K562 (cell line): ENCODE data around the gene CCDC34. TPM values are rescaled to one million over a fixed set of nuclear protein-coding genes. Genes with fewer than 3 reads are reported as not detected.

Experiments used
- ATAC-seq: fragments of 200-7000 bp; cut with Tn5 transposase; 3 replicates; pipeline ENCODE4 v1.9.1; 2020; ENCODE audit warnings: moderate library complexity
- BruUV-seq: library from RNA; stranded (reverse); fragments of 400-500 nt; replicated peaks from 2 replicates; lab custom pipeline; 2021; lab: Mats Ljungman, UMichigan
- CTCF ChIA-PET: fragments of 300-600 bp; formaldehyde crosslinking; extraction: SDS; loops from one replicate; lab custom pipeline; 2021; ENCODE audit warnings: low intra/inter-chr PET ratio; lab: Yijun Ruan, JAX
- POLR2A ChIA-PET: fragments of 300-600, 350-650 bp; sonication (Branson Sonifier 250); formaldehyde crosslinking; extraction: SDS; loops from one replicate; lab custom pipeline; 2021; ENCODE audit warnings: antibody characterized with exemption, inconsistent platforms; lab: Yijun Ruan, JAX
- DNase-seq, 4 experiments: peaks; one replicate each; pipeline versions ENCODE4 v3.0.0 to v3.0.0-alpha.2; 2011 to 2018; ENCODE audit warnings: low spot score in 3 of 4, mixed read lengths in 3 of 4; ENCODE audit errors: extremely low read depth in 1 of 4
- FAIRE-seq: peaks from 2 replicates; lab custom pipeline; 2011; peaks lifted over from hg19 to GRCh38; lab: Jason Lieb, UNC
- H2AFZ ChIP-seq: 2 replicates; pipeline ENCODE4 v1.6.0; 2011; ENCODE audit warnings: low read depth, low read length, control low read depth, inconsistent platforms
- H3K27ac ChIP-seq: fragments of 200-600 bp; 3 replicates; pipeline ENCODE4 v1.8.0; 2011; ENCODE audit warnings: low read depth, mild to moderate bottlenecking, control low read depth, inconsistent platforms, low read length, moderate library complexity, mixed read lengths; ENCODE audit errors: extremely low read depth
- H3K27me3 ChIP-seq, 2 experiments: fragments of 300-600 bp in 1 of 2; 2 replicates in 1 of 2; 3 replicates in 1 of 2; pipeline versions ENCODE4 v1.6.0 to v1.8.0; 2011; ENCODE audit warnings: inconsistent platforms in 2 of 2, low read length in 2 of 2, mild to moderate bottlenecking in 1 of 2, mixed read lengths in 1 of 2, moderate library complexity in 1 of 2; ENCODE audit not compliant: control insufficient read depth in 2 of 2, insufficient read depth in 2 of 2
- H3K36me3 ChIP-seq: fragments of 300-600 bp; 3 replicates; pipeline ENCODE4 v1.8.0; 2011; ENCODE audit warnings: mild to moderate bottlenecking, low read length, inconsistent platforms; ENCODE audit not compliant: control insufficient read depth, insufficient read depth
- H3K4me1 ChIP-seq, 2 experiments: fragments of 200-600 bp in 1 of 2; replicated peaks in 1 of 2; 2 replicates in 1 of 2; 3 replicates in 1 of 2; pipeline versions ENCODE4 v1.5.1 to v1.8.0; 2011; ENCODE audit warnings: inconsistent platforms in 2 of 2, low read length in 2 of 2, mild to moderate bottlenecking in 1 of 2, mixed read lengths in 1 of 2, moderate library complexity in 1 of 2; ENCODE audit not compliant: control insufficient read depth in 2 of 2, insufficient read depth in 2 of 2
- H3K4me2 ChIP-seq: 2 replicates; pipeline ENCODE4 v1.6.1; 2011; ENCODE audit warnings: low read length, control low read depth, inconsistent platforms, mixed read lengths; ENCODE audit not compliant: insufficient read depth
- H3K4me3 ChIP-seq: fragments of 200-600 bp; sonication (generic), shearing (Covaris generic); 2 replicates; pipeline ENCODE4 v1.5.1; 2016; ENCODE audit warnings: control low read depth, inconsistent platforms
- H3K79me2 ChIP-seq: fragments of 200-600 bp; 3 replicates; pipeline ENCODE4 v1.8.0; 2011; ENCODE audit warnings: low read length, inconsistent platforms; ENCODE audit not compliant: control insufficient read depth, insufficient read depth
- H3K9ac ChIP-seq, 2 experiments: 2 replicates each; pipeline versions ENCODE4 v1.6.0 to v1.6.1; 2011; ENCODE audit warnings: low read depth in 2 of 2, low read length in 2 of 2, control low read depth in 1 of 2, inconsistent platforms in 1 of 2, mild to moderate bottlenecking in 1 of 2, mixed read lengths in 1 of 2; ENCODE audit not compliant: insufficient read depth in 1 of 2
- H3K9me1 ChIP-seq: one replicate; pipeline ENCODE4 v1.6.0; 2011; ENCODE audit warnings: inconsistent platforms, mild to moderate bottlenecking, low read length, moderate library complexity; ENCODE audit not compliant: control insufficient read depth, insufficient read depth
- H3K9me3 ChIP-seq: replicated peaks from 2 replicates; pipeline ENCODE4 v1.5.1; 2011; ENCODE audit warnings: low read depth, low read length, inconsistent platforms; ENCODE audit not compliant: control insufficient read depth, insufficient read depth
- H4K20me1 ChIP-seq: replicated peaks from 2 replicates; pipeline ENCODE4 v1.6.1; 2011; ENCODE audit warnings: low read length, inconsistent platforms, mixed read lengths; ENCODE audit not compliant: control insufficient read depth, insufficient read depth
- BCL6 ChIP-seq: fragments of 250-450 bp; sonication (Bioruptor Pico); IDR thresholded peaks from 2 replicates; pipeline ENCODE4 v1.4.0; 2020
- CBFA2T3 ChIP-seq: fragments of 450-650 bp; IDR thresholded peaks from 2 replicates; pipeline ENCODE4 v1.6.1; 2017
- EHMT2 ChIP-seq: fragments of 450-650 bp; IDR thresholded peaks from 2 replicates; pipeline ENCODE4 v1.6.1; 2018; ENCODE audit warnings: antibody characterized with exemption
- PRDM10 ChIP-seq: fragments of 450-650 bp; IDR thresholded peaks from 2 replicates; pipeline ENCODE4 v1.6.1; 2018; ENCODE audit not compliant: partially characterized antibody
- RBFOX2 ChIP-seq: fragments of 200-400 bp; formaldehyde crosslinking; IDR thresholded peaks from 2 replicates; pipeline ENCODE4 v1.6.1; 2017; ENCODE audit warnings: low read depth, mild to moderate bottlenecking, low read length, moderate library complexity
- SMARCB1 ChIP-seq: IDR thresholded peaks from 2 replicates; pipeline ENCODE4 v1.6.1; 2011; ENCODE audit warnings: improper control_type of control experiment, low read depth; ENCODE audit not compliant: insufficient read length
- TBL1XR1 ChIP-seq, 2 experiments: IDR thresholded peaks; 2 replicates each; pipeline ENCODE4 v1.6.1; 2012; ENCODE audit warnings: improper control_type of control experiment in 2 of 2, low read length in 2 of 2, mild to moderate bottlenecking in 1 of 2
- ZC3H8 ChIP-seq: fragments of 450-650 bp; IDR thresholded peaks from 2 replicates; pipeline ENCODE4 v1.6.1; 2017
- whole genome bisulfite sequencing: fragments of 100-300 bp; shearing (Covaris generic); methylation state at CpG from one replicate; pipeline ENCODE4 v1.1.6; 2016; ENCODE audit warnings: low coverage, mixed read lengths; ENCODE audit not compliant: insufficient coverage; ENCODE audit errors: missing lambda C conversion rate; 5-methylcytosine and 5-hydroxymethylcytosine counted together
- in situ Hi-C: fragments of 300-500 bp; cut with MboI; formaldehyde crosslinking; loops from 4 replicates; pipeline ENCODE4 v1.15.0; 2018; ENCODE audit warnings: inconsistent platforms, mixed read lengths
- intact Hi-C: fragments of 100-400 bp; cut with micrococcal nuclease; formaldehyde crosslinking; loops from 2 replicates; pipeline ENCODE4 v1.14.2; 2022
- polyA plus RNA-seq, 8 experiments: library from polyadenylated mRNA; depleted of rRNA in 4 of 8; stranded (reverse) in 5 of 8; unstranded in 3 of 8; fragments of >200 nt; fragmentation: Nextera tagmentation in 2 of 8; fragmentation: Illumina TruSeq in 1 of 8; extraction: Ambion mirVana in 2 of 8; extraction: Trizol in 1 of 8; gene quantifications; 2 replicates each; pipeline versions ENCODE4 v1.2.1 to v1.2.3, GENCODE V29; 2011 to 2014; ENCODE audit warnings: inconsistent platforms in 1 of 8, missing spikeins in 1 of 8
- total RNA-seq, 7 experiments: library from RNA; depleted of rRNA in 6 of 7; stranded (reverse); fragments of >200 nt in 6 of 7; fragmentation: Illumina TruSeq in 2 of 7; extraction: Trizol in 2 of 7; gene quantifications; 2 replicates each; pipeline versions ENCODE4 v1.2.1 to v1.2.3, GENCODE V29; 2011 to 2021; ENCODE audit warnings: low replicate concordance in 1 of 7

CCDC34 gene
- total and polyA plus RNA-seq, 9 of the 15 experiments (the other 6 are each of a cell fraction or from before 2014, with no cell fraction given), result 6.2 to 42.0 (median 15.7) TPM

DNA sequence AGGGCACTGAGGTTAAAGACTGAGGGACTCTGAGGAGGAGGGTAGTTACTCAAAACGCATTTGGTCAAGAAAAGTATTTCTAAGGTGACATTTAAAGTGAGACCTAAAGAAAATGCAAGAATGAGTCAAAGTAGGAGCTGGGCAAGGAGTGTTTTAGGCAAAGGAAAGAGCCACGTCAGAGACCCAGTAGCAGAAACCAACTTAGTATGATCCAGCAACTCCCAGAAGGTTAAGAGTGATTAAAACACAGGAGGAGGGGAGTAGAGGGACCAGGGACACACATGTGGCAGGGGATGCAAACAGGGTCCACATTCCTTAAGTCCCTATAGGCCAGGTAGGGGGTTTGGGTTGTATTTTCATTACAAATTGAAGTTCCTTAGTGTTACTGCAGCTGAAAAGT lies 24.3 kb upstream of the CCDC34 start:
- Histone ChIP-seq H3K9me1 (no peaks in the 10 kb centered on the region), H3K4me3 (no peak overlapping the region), H3K79me2 (no peaks in the 10 kb centered on the region), H3K9me3 (no peaks in the 10 kb centered on the region), H3K36me3 (no peaks in the 10 kb centered on the region; the same call in 1 of the 3 replicates), H3K4me2 (no peak overlapping the region; the same call in 1 of the 2 replicates), H3K27ac (no peak overlapping the region), H4K20me1 (no peaks in the 10 kb centered on the region), H3K27me3 (no peaks in the 10 kb centered on the region), H2AFZ (no peak overlapping the region), H3K9ac (no peak overlapping the region), H3K4me1 (peaks cover 5 to 32% of the 10 kb centered on the region in 2 experiments)
- TF ChIP-seq SMARCB1 (peak; percentile 4), PRDM10 (peak; percentile 67), EHMT2 (0 out of 2 replicates have a peak, but pooled peaks have one; percentile 27), ZC3H8 (no peak), CBFA2T3 (0 out of 2 replicates have a peak, but pooled peaks have one; percentile 36), BCL6 (CRISPR knock-in tag) (no peak), RBFOX2 (no peak), TBL1XR1 (IDR thresholded peaks at IDR 0.05; ENCODE audit: low read length in 2 of 2) (no peak)
- in situ Hi-C loops, result no loop called here
- intact Hi-C loops, result no loop called here
- ChIA-PET CTCF (no interaction called here), POLR2A (interaction anchor here (0.6 to 1.3 kb wide), 4 partner anchors 20 to 178 kb away, joined by 3 read pairs; no protein-coding TSS in a partner anchor)
- WGBS, result 18% methylated on average over 2 of the region's 2 CpGs
- ATAC-seq (peak; percentile 25; the same call in 2 of the 3 replicates), FAIRE-seq (no peak), DNase-seq (peak in 1 of 4 experiments; percentile 25)
- no TSS peak for BruUV-seq
